Loucy (cell line): ENCODE results near the gene KPNA6.

Experiments
- CTCF ChIP-seq: fragments of 200-600 bp; sonication (generic); conservative IDR thresholded peaks from 2 replicates; pipeline ENCODE4 v1.5.1; 2014; ENCODE audit warnings: mild to moderate bottlenecking, antibody characterized with exemption, low read length
- EZH2phosphoT487 ChIP-seq: fragments of 200-600 bp; IDR thresholded peaks from 2 replicates; pipeline ENCODE4 v1.6.1; 2018; ENCODE audit warnings: antibody characterized with exemption, mild to moderate bottlenecking, moderate library complexity, borderline replicate concordance

- TF ChIP-seq EZH2phosphoT487 (no peak), CTCF (no peak)
These were observed 88.3 kb downstream of the KPNA6 start for GRCh38 chr1:32195972-32196823.
